Testis (tissue), 2 donors: ENCODE measurements around the gene ENTPD8.

Experiments
- POLR2A ChIP-seq: fragments of 450-650 bp; IDR thresholded peaks from one replicate; pipeline ENCODE4 v1.6.1; 2017; ENCODE audit warnings: antibody characterized with exemption, mild to moderate bottlenecking, moderate library complexity
- TF ChIP-seq, protein P1 (sequence below), 3 experiments: fragments of 450-650 bp in 2 of 3; fragments of 200-600 bp in 1 of 3; sonication (generic) in 1 of 3; IDR thresholded peaks; one replicate each; pipeline ENCODE4 v1.5.1; 2016 to 2019; ENCODE audit warnings: antibody characterized with exemption in 3 of 3, mild to moderate bottlenecking in 2 of 3, moderate library complexity in 1 of 3

DNA sequence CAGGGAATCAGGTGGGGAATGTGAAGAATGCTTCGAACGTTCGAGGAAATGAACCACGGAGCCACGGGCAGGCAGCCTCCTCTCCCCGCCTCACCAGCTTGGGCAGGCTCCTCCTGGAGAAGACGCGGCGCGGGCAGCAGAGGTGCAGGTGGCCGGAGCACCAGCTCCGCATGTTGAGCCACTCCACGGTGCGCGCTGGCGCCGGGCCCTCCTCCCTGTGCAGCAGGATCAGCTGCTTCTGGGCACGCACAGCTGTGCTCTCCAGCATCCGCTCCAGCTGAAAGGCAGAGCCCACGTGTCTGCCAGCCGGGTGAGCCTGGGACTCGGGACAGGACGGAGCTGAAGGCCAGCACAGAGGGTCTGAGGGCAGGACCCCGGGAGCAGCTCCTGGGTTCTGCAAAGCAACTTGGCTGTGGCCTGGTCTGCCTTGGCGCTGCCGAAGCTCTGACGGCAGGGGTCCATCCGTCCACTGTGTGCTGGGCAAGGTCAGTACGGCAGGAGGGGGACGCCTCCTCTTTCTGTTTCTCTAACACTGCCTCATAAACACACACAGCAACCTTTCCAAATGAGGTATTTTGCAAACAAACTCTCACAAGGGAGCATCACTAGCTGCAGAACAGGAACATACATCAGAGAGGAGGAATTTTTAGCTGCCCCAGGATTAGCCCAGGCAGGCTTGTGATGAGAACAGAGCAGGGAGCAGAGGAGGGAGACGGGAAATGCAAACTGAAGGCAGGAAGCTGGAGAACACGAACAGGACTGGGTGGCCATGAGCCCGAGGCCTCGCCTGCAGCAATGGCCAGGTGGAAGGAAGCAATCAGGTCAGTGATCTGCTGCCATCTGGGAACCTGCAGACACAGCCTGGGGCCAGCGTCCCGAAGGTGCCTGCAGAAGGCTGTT, 38.1 kb upstream of the ENTPD8 start:
- TF ChIP-seq POLR2A: no peak
- TF ChIP-seq, protein P1, sequence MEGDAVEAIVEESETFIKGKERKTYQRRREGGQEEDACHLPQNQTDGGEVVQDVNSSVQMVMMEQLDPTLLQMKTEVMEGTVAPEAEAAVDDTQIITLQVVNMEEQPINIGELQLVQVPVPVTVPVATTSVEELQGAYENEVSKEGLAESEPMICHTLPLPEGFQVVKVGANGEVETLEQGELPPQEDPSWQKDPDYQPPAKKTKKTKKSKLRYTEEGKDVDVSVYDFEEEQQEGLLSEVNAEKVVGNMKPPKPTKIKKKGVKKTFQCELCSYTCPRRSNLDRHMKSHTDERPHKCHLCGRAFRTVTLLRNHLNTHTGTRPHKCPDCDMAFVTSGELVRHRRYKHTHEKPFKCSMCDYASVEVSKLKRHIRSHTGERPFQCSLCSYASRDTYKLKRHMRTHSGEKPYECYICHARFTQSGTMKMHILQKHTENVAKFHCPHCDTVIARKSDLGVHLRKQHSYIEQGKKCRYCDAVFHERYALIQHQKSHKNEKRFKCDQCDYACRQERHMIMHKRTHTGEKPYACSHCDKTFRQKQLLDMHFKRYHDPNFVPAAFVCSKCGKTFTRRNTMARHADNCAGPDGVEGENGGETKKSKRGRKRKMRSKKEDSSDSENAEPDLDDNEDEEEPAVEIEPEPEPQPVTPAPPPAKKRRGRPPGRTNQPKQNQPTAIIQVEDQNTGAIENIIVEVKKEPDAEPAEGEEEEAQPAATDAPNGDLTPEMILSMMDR (IDR thresholded peaks at IDR 0.05): no peak
